ENCODE data around the gene REXO1. TPM values are rescaled to one million over a fixed set of nuclear protein-coding genes. Genes with fewer than 3 reads are reported as not detected.
"Not testable (repeated sequence)": the region's sequence is repeated elsewhere in the genome, so short reads cannot be mapped to it uniquely, and the experiment has no call there.

Gene REXO1
- total RNA-seq, 1 donor from 2014 or later, result 39.3 TPM

DNA sequence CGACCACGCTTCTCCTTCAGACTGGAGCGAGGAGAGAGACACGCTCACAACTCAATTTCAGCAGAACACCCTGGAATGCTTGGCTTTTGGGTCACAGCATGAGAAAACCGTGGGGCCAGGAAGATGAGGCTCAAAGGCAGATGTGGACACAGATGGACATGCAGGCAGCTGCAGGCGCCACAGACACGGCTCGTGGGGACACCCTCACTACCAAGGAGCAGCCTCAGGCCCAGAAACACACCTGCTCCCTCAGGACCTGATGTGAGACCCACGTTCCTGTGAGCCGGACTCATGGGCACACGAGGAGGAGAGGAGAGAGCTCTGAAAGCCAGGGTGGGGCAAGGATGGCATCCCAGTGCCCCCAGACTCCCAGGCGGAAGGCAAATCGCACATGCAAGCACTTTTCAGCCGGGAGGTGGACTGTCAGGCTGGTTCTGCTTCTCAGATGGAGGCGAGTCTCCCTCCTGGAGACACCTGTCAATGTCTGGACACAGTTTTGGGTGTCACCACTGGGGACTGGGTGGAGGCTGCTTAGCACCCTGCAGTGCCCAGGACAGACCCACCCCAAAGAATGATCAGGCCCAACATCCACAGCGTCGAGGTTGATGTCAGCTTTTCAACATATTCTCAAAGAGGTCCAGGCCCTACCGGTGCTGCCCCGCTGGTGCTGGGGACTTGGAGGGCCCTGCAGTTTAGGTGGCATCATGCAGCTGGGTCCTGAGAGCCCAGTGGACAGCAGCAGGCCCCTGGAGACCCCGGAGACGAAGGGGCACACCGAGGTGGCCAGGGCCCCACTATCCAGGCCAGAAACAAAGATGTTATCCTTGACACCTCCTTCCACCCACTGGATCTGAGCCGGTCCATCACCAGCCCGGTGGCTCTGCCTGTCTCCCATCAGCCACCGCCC lies 34.8 kb upstream of the REXO1 start:
- Mint-ChIP-seq H3K36me3 (ENCODE audit: unreplicated experiment) (no peaks in the 10 kb centered on the region), H3K4me1 (ENCODE audit: unreplicated experiment) (peaks cover 30% of the 10 kb centered on the region), H3K27ac (ENCODE audit: unreplicated experiment) (peak overlapping the region; percentile 47), H3K9me3 (ENCODE audit: unreplicated experiment) (no peaks in the 10 kb centered on the region), H3K4me3 (ENCODE audit: unreplicated experiment) (peak overlapping the region; percentile 98), H3K27me3 (ENCODE audit: unreplicated experiment) (no peaks in the 10 kb centered on the region)
- TF ChIP-seq, protein P1, sequence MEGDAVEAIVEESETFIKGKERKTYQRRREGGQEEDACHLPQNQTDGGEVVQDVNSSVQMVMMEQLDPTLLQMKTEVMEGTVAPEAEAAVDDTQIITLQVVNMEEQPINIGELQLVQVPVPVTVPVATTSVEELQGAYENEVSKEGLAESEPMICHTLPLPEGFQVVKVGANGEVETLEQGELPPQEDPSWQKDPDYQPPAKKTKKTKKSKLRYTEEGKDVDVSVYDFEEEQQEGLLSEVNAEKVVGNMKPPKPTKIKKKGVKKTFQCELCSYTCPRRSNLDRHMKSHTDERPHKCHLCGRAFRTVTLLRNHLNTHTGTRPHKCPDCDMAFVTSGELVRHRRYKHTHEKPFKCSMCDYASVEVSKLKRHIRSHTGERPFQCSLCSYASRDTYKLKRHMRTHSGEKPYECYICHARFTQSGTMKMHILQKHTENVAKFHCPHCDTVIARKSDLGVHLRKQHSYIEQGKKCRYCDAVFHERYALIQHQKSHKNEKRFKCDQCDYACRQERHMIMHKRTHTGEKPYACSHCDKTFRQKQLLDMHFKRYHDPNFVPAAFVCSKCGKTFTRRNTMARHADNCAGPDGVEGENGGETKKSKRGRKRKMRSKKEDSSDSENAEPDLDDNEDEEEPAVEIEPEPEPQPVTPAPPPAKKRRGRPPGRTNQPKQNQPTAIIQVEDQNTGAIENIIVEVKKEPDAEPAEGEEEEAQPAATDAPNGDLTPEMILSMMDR (IDR thresholded peaks at IDR 0.05), result no peak
- DNase-seq (ENCODE audit: extremely low spot score, unreplicated experiment), result no peak

DNA sequence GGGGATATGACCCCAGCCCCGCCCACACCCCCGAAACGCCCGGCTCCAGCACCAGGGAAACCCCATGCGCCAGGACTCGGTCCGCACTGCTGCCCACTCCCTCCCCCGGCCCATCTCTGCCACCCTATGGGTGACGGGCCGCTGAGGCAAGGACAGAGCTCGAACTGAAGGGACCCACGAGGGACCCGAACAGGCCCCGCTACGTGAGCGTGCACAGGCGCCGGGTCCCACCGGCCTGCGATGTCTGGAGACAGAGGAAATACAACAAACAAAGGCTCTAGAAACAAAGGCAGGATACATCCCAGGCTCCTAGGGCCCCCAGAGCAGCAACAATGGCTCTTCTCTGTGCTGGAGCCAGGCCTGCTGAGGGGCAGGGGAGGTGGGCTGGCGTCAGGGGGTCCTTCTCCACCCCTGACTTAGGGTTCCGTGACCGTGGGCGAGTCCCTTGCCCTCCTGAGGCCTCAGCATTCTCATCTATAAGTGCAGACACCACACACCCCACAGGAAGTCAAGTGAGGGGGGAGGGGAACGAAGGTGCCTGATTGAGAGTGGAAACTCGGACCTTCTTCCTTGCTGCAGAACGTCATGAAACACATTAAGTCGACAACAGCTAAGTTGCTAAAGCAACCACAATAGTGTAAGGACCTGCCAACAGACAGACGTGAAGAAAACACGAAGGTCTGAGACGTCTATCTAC lies 34.0 kb upstream of the REXO1 start:
- Mint-ChIP-seq H3K4me1 (ENCODE audit: unreplicated experiment) (peaks cover 26% of the 10 kb centered on the region), H3K4me3 (ENCODE audit: unreplicated experiment) (no peak overlapping the region), H3K27ac (ENCODE audit: unreplicated experiment) (no peak overlapping the region), H3K9me3 (ENCODE audit: unreplicated experiment) (no peaks in the 10 kb centered on the region), H3K36me3 (ENCODE audit: unreplicated experiment) (no peaks in the 10 kb centered on the region), H3K27me3 (ENCODE audit: unreplicated experiment) (no peaks in the 10 kb centered on the region)
- no peak for DNase-seq (ENCODE audit: extremely low spot score, unreplicated experiment)
- TF ChIP-seq, protein P1 (IDR thresholded peaks at IDR 0.05), result no peak

DNA sequence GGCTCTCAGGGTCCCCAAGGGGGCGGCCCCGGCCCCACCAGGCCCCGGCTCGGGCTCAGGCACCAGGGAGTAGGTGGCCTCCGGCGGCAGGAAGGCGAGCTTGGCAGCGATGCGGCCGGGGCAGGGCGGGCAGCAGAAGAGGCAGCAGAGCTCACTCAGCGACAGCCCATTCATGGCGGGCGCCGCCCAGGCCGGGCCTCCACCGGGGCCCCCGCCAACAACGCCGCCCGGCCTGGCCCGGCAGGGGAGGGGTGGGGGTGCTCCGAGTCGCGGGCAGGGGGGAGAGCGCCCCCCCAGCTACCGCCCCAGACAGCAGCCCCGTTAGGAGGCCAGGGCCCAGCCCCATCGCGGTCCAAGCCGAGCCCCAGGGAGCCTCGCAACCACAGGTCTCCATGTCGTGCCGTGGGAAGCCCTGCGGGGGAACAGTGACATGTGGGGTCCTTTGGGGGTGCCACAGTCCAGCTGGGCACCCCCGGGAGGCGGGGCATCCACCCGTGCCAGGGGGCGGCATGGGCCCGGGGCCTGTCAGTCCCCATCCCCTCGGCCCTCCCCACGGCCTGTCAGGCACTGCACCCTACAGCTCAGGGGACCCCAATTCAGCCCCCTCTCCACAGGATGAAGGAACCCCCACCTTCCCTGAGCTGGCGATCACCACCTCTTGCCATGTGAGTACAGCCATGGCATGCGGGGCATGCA lies 33.3 kb upstream of the REXO1 start:
- H3K27ac Mint-ChIP-seq (ENCODE audit: unreplicated experiment); H3K4me3 Mint-ChIP-seq (ENCODE audit: unreplicated experiment); DNase-seq (ENCODE audit: extremely low spot score, unreplicated experiment); H3K27me3 Mint-ChIP-seq (ENCODE audit: unreplicated experiment); H3K36me3 Mint-ChIP-seq (ENCODE audit: unreplicated experiment); H3K9me3 Mint-ChIP-seq (ENCODE audit: unreplicated experiment): not testable (repeated sequence)
- peaks cover 26% of the 10 kb centered on the region for H3K4me1 Mint-ChIP-seq (ENCODE audit: unreplicated experiment)

DNA sequence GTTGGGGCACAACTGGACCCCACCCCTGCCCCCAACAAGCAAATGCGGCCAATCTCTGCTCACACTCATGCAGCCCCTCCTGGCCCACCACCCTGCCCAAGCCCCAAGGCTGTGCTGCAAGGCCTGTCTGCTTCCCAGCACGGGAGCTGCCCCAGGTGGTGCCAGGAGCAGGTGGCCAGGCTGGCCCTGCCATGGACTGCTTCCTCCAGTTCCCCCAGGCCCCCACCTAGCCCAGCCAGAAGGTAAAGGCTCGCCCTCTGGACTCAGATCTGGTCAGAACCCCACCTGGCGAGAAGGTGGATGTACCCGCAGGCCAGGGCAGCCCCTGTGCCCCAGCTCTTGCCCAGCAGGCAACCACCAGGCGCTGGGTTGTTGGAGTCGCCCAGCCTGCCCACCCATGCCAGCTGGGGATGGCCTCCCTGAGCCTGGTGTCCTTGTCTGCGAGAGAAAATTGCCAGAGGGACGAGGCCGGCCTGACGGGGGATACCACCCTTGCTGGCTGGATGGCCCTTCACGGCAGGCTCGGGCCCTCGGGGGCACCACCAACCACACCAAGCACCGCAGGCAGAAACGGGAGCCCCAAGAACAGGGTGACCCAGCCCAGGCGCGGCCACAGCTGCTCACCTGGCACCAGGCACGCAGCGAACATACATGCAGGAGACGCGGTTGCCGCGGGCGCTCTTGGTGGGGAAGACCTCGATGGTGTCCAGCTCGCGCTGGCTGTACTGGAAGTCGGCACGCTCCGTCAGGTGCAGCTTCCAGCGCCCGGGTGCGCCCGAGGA lies 32.5 kb upstream of the REXO1 start:
- H3K36me3 Mint-ChIP-seq (ENCODE audit: unreplicated experiment), result no peaks in the 10 kb centered on the region
- H3K9me3 Mint-ChIP-seq (ENCODE audit: unreplicated experiment), result no peaks in the 10 kb centered on the region
- no peaks in the 10 kb centered on the region for H3K27me3 Mint-ChIP-seq (ENCODE audit: unreplicated experiment)
- TF ChIP-seq, protein P1 (IDR thresholded peaks at IDR 0.05), result no peak
- H3K4me3 Mint-ChIP-seq (ENCODE audit: unreplicated experiment), result no peak overlapping the region
- peaks cover 30% of the 10 kb centered on the region for H3K4me1 Mint-ChIP-seq (ENCODE audit: unreplicated experiment)
- no peak overlapping the region for H3K27ac Mint-ChIP-seq (ENCODE audit: unreplicated experiment)
- no peak for DNase-seq (ENCODE audit: extremely low spot score, unreplicated experiment)

DNA sequence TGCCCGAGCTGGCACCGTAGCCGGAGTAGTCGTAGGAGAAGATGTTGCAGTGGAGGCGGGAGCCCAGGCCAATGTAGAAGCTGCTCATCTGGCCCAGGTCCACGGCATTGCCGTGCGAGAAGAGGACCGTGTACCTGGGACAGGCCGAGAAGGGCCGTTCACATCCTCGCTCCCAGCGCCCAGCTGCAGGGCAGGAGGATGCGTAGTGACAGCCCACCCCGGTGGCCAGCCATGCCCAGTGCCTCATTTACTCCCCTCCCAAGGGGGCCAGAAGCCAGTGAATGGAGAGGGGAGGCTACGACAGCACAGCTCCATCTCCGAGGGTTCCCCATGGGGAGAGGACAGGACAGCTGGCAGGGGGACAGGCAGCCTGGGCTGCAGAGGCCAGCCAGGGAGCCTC lies 31.7 kb upstream of the REXO1 start:
- not testable (repeated sequence) for H3K27ac Mint-ChIP-seq (ENCODE audit: unreplicated experiment); DNase-seq (ENCODE audit: extremely low spot score, unreplicated experiment); H3K9me3 Mint-ChIP-seq (ENCODE audit: unreplicated experiment); H3K4me3 Mint-ChIP-seq (ENCODE audit: unreplicated experiment); H3K27me3 Mint-ChIP-seq (ENCODE audit: unreplicated experiment); H3K36me3 Mint-ChIP-seq (ENCODE audit: unreplicated experiment)
- H3K4me1 Mint-ChIP-seq (ENCODE audit: unreplicated experiment), result peaks cover 36% of the 10 kb centered on the region

DNA sequence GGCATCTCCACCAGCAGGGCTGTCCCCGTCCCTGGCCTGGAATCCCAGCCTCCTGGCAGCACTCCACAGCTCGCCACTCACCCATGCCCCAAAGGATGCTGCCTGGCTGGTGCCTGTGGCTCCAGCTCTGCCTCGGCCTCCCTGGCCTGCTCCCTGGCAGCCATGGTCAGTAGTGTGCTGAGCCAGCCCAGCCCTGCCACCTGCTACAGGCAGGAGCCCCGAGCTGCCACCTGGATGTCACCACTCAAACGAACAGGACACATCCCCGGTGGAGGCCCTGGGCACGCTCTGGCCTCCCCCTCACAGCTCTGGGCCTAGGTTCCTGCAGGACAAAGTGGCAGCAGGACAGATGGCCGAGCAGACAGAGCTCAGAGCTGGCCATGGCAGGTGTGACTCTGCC lies 30.3 kb upstream of the REXO1 start:
- DNase-seq (ENCODE audit: extremely low spot score, unreplicated experiment); H3K4me3 Mint-ChIP-seq (ENCODE audit: unreplicated experiment); H3K9me3 Mint-ChIP-seq (ENCODE audit: unreplicated experiment); H3K27me3 Mint-ChIP-seq (ENCODE audit: unreplicated experiment); H3K27ac Mint-ChIP-seq (ENCODE audit: unreplicated experiment); H3K36me3 Mint-ChIP-seq (ENCODE audit: unreplicated experiment): not testable (repeated sequence)
- H3K4me1 Mint-ChIP-seq (ENCODE audit: unreplicated experiment), result peaks cover 38% of the 10 kb centered on the region

DNA sequence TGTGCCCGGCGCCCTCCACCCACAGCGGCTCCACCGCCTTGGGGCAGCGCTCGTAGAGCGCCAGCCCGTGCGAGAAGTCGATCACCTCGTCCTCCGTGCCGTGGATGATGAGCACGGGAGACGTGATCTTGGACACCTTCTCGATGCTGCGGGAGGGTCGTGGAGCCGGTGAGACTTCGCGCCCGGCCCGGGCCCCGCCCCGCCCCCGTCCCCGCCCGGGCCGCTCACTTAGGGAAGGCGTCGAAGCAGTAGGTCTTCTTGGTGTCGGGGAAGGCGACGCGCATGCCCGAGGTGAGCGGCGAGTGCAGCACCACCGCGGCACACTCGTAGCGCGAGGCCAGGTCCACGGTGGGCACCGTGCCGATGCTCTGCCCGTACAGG lies 29.0 kb upstream of the REXO1 start:
- DNase-seq (ENCODE audit: extremely low spot score, unreplicated experiment); H3K27ac Mint-ChIP-seq (ENCODE audit: unreplicated experiment); H3K27me3 Mint-ChIP-seq (ENCODE audit: unreplicated experiment); H3K9me3 Mint-ChIP-seq (ENCODE audit: unreplicated experiment); H3K36me3 Mint-ChIP-seq (ENCODE audit: unreplicated experiment); H3K4me3 Mint-ChIP-seq (ENCODE audit: unreplicated experiment): not testable (repeated sequence)
- H3K4me1 Mint-ChIP-seq (ENCODE audit: unreplicated experiment), result peaks cover 24% of the 10 kb centered on the region

DNA sequence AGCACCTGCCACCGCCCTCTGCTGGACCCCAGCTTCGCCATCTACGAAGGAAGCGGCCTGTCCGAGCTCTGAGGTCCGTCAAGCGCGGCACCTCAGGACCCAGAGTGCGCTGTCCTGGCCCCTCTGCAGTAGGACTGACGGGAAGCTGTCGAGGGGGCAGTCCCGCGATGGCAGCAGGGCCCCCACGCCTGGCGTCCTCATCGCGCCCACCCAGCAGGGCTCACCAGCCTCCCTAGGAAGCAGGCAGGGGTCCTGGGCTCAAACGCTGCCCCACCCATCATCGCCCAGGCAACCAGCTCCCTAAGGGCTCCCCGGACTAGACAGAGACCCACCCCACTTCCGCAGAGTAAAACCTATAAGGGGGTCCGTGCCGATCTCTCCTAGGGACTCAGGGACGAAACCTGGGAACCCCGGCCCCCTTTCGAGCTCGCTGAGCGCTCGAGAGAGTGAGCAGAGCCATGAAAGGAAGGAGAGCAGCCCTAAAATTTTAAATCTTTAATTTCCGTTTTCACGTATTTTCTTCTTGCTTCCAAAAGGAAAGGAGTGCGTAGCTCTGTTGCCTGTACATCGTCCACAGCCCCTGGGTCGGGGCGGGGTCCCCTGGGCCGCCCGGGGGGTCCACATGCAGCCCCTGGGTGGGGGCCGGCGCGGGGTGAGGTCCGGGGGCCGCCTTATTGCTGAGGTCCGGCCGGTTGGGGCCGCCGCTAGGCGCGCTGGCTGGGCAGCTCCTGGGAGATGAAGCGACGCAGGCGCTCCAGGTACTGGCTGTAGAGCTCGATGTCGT lies 28.4 kb upstream of the REXO1 start:
- not testable (repeated sequence) for DNase-seq (ENCODE audit: extremely low spot score, unreplicated experiment); H3K27me3 Mint-ChIP-seq (ENCODE audit: unreplicated experiment)

More for the DNA sequence above, 28.4 kb upstream of the REXO1 start:
- Mint-ChIP-seq H3K4me3 (ENCODE audit: unreplicated experiment) (peak overlapping the region; percentile 97), H3K27ac (ENCODE audit: unreplicated experiment) (peak overlapping the region; percentile 91), H3K4me1 (ENCODE audit: unreplicated experiment) (peaks cover 22% of the 10 kb centered on the region)
- not testable (repeated sequence) for H3K36me3 Mint-ChIP-seq (ENCODE audit: unreplicated experiment); H3K9me3 Mint-ChIP-seq (ENCODE audit: unreplicated experiment)
